Midbrain (tissue), 1 donor: Measurements from ENCODE around the gene TENM4.

Experiments used
- DNase-seq: peaks from one replicate; lab custom pipeline; 2025; lab: John Stamatoyannopoulos, UW

TENM4 gene

GRCh38 chr11:78742430-78742829, 698.4 kb downstream of the TENM4 start:
- no peak for DNase-seq

- no peak for DNase-seq
These were observed 699.1 kb downstream of the TENM4 start for GRCh38 chr11:78741741-78742140.

- no peak for DNase-seq
These were observed 700.4 kb downstream of the TENM4 start for GRCh38 chr11:78740199-78741071.

- DNase-seq: no peak
These were observed 702.9 kb downstream of the TENM4 start for GRCh38 chr11:78737891-78738290.

GRCh38 chr11:78737301-78737700, 703.5 kb downstream of the TENM4 start:
- no peak for DNase-seq

GRCh38 chr11:78735711-78736110, 705.1 kb downstream of the TENM4 start:
- DNase-seq: no peak

- DNase-seq: no peak
These were observed 707.8 kb downstream of the TENM4 start for GRCh38 chr11:78733031-78733430.

- no peak for DNase-seq
These were observed 708.6 kb downstream of the TENM4 start for GRCh38 chr11:78732246-78732645.

GRCh38 chr11:78731027-78731426, 709.8 kb downstream of the TENM4 start:
- no peak for DNase-seq

- no peak for DNase-seq
These were observed 710.5 kb downstream of the TENM4 start for GRCh38 chr11:78730267-78730824.

- DNase-seq: no peak
These were observed 713.0 kb downstream of the TENM4 start for GRCh38 chr11:78727816-78728215.

GRCh38 chr11:78725200-78725599, 715.6 kb downstream of the TENM4 start:
- no peak for DNase-seq

- DNase-seq: no peak
These were observed 718.0 kb downstream of the TENM4 start for GRCh38 chr11:78722786-78723185.

- DNase-seq: peak; percentile 7
These were observed 720.4 kb downstream of the TENM4 start for GRCh38 chr11:78720281-78720989.

GRCh38 chr11:78717041-78717440, 723.8 kb downstream of the TENM4 start:
- DNase-seq: no peak

GRCh38 chr11:78715639-78716311, 725.1 kb downstream of the TENM4 start:
- DNase-seq: peak; percentile 37

- no peak for DNase-seq
These were observed 726.3 kb downstream of the TENM4 start for GRCh38 chr11:78714539-78714938.

- DNase-seq: no peak
These were observed 729.1 kb downstream of the TENM4 start for GRCh38 chr11:78711735-78712134.

- no peak for DNase-seq
These were observed 730.4 kb downstream of the TENM4 start for GRCh38 chr11:78710417-78710816.

- DNase-seq: no peak
These were observed 732.4 kb downstream of the TENM4 start for GRCh38 chr11:78708388-78708787.

- no peak for DNase-seq
These were observed 734.3 kb downstream of the TENM4 start for GRCh38 chr11:78706551-78706950.

- no peak for DNase-seq
These were observed 736.0 kb downstream of the TENM4 start for GRCh38 chr11:78704811-78705210.
